K562 (cell line): ENCODE measurements around the gene TAF1L. TPM values are rescaled to one million over a fixed set of nuclear protein-coding genes. Genes with fewer than 3 reads are reported as not detected.

ENCODE experiments used
- CBX8 ChIP-seq: fragments of 200-600 bp; sonication (generic); IDR thresholded peaks from 2 replicates; pipeline ENCODE4 v1.6.1; 2012; ENCODE audit warnings: borderline replicate concordance, mixed run types, low read depth, mild to moderate bottlenecking, moderate library complexity, mixed read lengths, low read length, control low read depth, inconsistent platforms; ENCODE audit not compliant: poor library complexity, severe bottlenecking; ENCODE audit errors: extremely low read depth
- CSDE1 ChIP-seq, 2 experiments: fragments of 450-650 bp; IDR thresholded peaks; 2 replicates each; pipeline ENCODE4 v1.6.1; 2016; ENCODE audit warnings: mild to moderate bottlenecking in 1 of 2
- ETS2 ChIP-seq: IDR thresholded peaks from 2 replicates; pipeline ENCODE4 v1.6.1; 2016; ENCODE audit warnings: borderline replicate concordance, missing genetic modification characterization, mild to moderate bottlenecking, moderate library complexity, missing compliant biosample characterization; ENCODE audit not compliant: poor library complexity, severe bottlenecking
- NFXL1 ChIP-seq: fragments of 450-650 bp; formaldehyde crosslinking; IDR thresholded peaks from 2 replicates; pipeline ENCODE4 v1.4.0; 2021; ENCODE audit warnings: mild to moderate bottlenecking
- PHF8 ChIP-seq: fragments of 200-600 bp; sonication (generic); IDR thresholded peaks from 2 replicates; pipeline ENCODE4 v1.6.1; 2012; ENCODE audit warnings: mixed run types, mild to moderate bottlenecking, inconsistent platforms, low read length, moderate library complexity, borderline replicate concordance
- POLR3G ChIP-seq: IDR thresholded peaks from 2 replicates; pipeline ENCODE4 v1.6.1; 2011; ENCODE audit not compliant: insufficient read length, insufficient replicate concordance; ENCODE audit errors: extremely low read depth
- PYGO2 ChIP-seq: fragments of 450-650 bp; IDR thresholded peaks from 2 replicates; pipeline ENCODE4 v1.6.1; 2016; ENCODE audit warnings: mild to moderate bottlenecking, missing genetic modification characterization, moderate library complexity, missing compliant biosample characterization
- SMARCE1 ChIP-seq: fragments of 450-650 bp; IDR thresholded peaks from 2 replicates; pipeline ENCODE4 v1.7.1; 2016; ENCODE audit warnings: mild to moderate bottlenecking
- SP2 ChIP-seq: IDR thresholded peaks from 2 replicates; pipeline ENCODE4 v1.6.1; 2011; ENCODE audit warnings: mild to moderate bottlenecking, low read depth, low read length, moderate library complexity; ENCODE audit not compliant: poor library complexity, severe bottlenecking; ENCODE audit errors: extremely low read depth
- TCF7 ChIP-seq: sonication (generic); IDR thresholded peaks from 2 replicates; pipeline ENCODE4 v1.6.1; 2016; ENCODE audit warnings: antibody characterized with exemption, borderline replicate concordance
- YBX1 ChIP-seq: fragments of 450-650 bp; IDR thresholded peaks from 2 replicates; pipeline ENCODE4 v1.7.1; 2016; ENCODE audit warnings: mild to moderate bottlenecking
- ZFP36 ChIP-seq: fragments of 150-350 bp; IDR thresholded peaks from 2 replicates; pipeline ENCODE4 v1.6.1; 2018; ENCODE audit warnings: low read length, low read depth; ENCODE audit not compliant: partially characterized antibody
- ZNF586 ChIP-seq: fragments of 450-650 bp; formaldehyde crosslinking; conservative IDR thresholded peaks from 2 replicates; pipeline ENCODE4 v1.4.0; 2020; ENCODE audit warnings: mild to moderate bottlenecking, moderate library complexity
- ZNF780A ChIP-seq: fragments of 250-450 bp; sonication (Bioruptor Pico); IDR thresholded peaks from 2 replicates; pipeline ENCODE4 v1.5.0; 2021; ENCODE audit warnings: mild to moderate bottlenecking
- polyA plus RNA-seq, 8 experiments: library from polyadenylated mRNA; depleted of rRNA in 4 of 8; stranded (reverse) in 5 of 8; unstranded in 3 of 8; fragments of >200 nt; fragmentation: Nextera tagmentation in 2 of 8; fragmentation: Illumina TruSeq in 1 of 8; extraction: Ambion mirVana in 2 of 8; extraction: Trizol in 1 of 8; gene quantifications; 2 replicates each; pipeline versions ENCODE4 v1.2.1 to v1.2.3, GENCODE V29; 2011 to 2014; ENCODE audit warnings: inconsistent platforms in 1 of 8, missing spikeins in 1 of 8
- total RNA-seq, 7 experiments: library from RNA; depleted of rRNA in 6 of 7; stranded (reverse); fragments of >200 nt in 6 of 7; fragmentation: Illumina TruSeq in 2 of 7; extraction: Trizol in 2 of 7; gene quantifications; 2 replicates each; pipeline versions ENCODE4 v1.2.1 to v1.2.3, GENCODE V29; 2011 to 2021; ENCODE audit warnings: low replicate concordance in 1 of 7
- TF ChIP-seq, protein P1 (sequence below): fragments of 250-450 bp; sonication (Bioruptor Pico); IDR thresholded peaks from 2 replicates; pipeline ENCODE4 v1.4.0; 2020; ENCODE audit warnings: mild to moderate bottlenecking, moderate library complexity, borderline replicate concordance
- TF ChIP-seq, protein P2 (sequence below): fragments of 250-450 bp; sonication (Bioruptor Pico); IDR thresholded peaks from 2 replicates; pipeline ENCODE4 v1.8.0; 2022; ENCODE audit warnings: inconsistent platforms
- TF ChIP-seq, protein P3 (sequence below): fragments of 450-650 bp; formaldehyde crosslinking; IDR thresholded peaks from 2 replicates; pipeline ENCODE4 v1.4.0; 2022; ENCODE audit warnings: missing genetic modification characterization
- TF ChIP-seq, protein P4 (sequence below): fragments of 250-450 bp; sonication (Bioruptor Pico); IDR thresholded peaks from 2 replicates; pipeline ENCODE4 v1.9.0; 2021; ENCODE audit warnings: mild to moderate bottlenecking
- TF ChIP-seq, protein P5 (sequence below), 2 experiments: fragments of 450-650 bp in 1 of 2; IDR thresholded peaks; 2 replicates each; pipeline ENCODE4 v1.6.1; 2011 to 2017; ENCODE audit warnings: low read depth in 2 of 2, antibody characterized with exemption in 1 of 2, borderline replicate concordance in 1 of 2, low read length in 1 of 2, mild to moderate bottlenecking in 1 of 2, mixed read lengths in 1 of 2; ENCODE audit not compliant: control insufficient read depth in 1 of 2

TAF1L gene
- total and polyA plus RNA-seq, 9 of the 15 experiments (the other 6 are each of a cell fraction or from before 2014, with no cell fraction given) = 0.01 to 0.04 (median 0.03) TPM; not detected in 3

DNA sequence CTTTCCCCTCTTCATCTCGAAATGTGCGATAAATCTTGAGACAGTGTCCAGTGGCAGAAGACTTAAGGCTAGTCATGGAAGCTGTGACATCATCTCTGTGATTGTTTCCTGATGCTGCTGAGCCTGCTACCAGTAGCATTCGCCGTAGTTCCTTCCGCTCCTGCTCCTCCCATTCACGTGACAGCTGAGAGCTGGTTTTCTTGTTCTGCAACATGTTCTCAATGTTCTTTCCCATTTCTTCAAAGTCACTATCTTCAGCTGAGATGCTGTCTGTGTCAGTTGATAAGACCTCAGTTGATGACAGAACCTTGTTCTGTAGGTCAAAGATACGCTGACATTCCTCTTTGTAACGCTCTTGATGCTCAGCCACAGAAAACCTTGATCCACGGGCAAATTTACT, 3.5 kb downstream of the TAF1L start (continued):
- TF ChIP-seq, protein P1, sequence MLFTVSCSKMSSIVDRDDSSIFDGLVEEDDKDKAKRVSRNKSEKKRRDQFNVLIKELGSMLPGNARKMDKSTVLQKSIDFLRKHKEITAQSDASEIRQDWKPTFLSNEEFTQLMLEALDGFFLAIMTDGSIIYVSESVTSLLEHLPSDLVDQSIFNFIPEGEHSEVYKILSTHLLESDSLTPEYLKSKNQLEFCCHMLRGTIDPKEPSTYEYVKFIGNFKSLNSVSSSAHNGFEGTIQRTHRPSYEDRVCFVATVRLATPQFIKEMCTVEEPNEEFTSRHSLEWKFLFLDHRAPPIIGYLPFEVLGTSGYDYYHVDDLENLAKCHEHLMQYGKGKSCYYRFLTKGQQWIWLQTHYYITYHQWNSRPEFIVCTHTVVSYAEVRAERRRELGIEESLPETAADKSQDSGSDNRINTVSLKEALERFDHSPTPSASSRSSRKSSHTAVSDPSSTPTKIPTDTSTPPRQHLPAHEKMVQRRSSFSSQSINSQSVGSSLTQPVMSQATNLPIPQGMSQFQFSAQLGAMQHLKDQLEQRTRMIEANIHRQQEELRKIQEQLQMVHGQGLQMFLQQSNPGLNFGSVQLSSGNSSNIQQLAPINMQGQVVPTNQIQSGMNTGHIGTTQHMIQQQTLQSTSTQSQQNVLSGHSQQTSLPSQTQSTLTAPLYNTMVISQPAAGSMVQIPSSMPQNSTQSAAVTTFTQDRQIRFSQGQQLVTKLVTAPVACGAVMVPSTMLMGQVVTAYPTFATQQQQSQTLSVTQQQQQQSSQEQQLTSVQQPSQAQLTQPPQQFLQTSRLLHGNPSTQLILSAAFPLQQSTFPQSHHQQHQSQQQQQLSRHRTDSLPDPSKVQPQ (CRISPR knock-in tag) = no peak
- TF ChIP-seq, protein P2, sequence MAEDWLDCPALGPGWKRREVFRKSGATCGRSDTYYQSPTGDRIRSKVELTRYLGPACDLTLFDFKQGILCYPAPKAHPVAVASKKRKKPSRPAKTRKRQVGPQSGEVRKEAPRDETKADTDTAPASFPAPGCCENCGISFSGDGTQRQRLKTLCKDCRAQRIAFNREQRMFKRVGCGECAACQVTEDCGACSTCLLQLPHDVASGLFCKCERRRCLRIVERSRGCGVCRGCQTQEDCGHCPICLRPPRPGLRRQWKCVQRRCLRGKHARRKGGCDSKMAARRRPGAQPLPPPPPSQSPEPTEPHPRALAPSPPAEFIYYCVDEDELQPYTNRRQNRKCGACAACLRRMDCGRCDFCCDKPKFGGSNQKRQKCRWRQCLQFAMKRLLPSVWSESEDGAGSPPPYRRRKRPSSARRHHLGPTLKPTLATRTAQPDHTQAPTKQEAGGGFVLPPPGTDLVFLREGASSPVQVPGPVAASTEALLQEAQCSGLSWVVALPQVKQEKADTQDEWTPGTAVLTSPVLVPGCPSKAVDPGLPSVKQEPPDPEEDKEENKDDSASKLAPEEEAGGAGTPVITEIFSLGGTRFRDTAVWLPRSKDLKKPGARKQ (CRISPR knock-in tag) = no peak
- TF ChIP-seq TCF7 = no peak
- no peak for TF ChIP-seq PHF8
- TF ChIP-seq CBX8 = no peak
- TF ChIP-seq ZNF586 (CRISPR knock-in tag) = no peak
- no peak for TF ChIP-seq YBX1
- no peak for TF ChIP-seq ZNF780A (CRISPR knock-in tag)
- no peak for TF ChIP-seq POLR3G
- TF ChIP-seq, protein P3, sequence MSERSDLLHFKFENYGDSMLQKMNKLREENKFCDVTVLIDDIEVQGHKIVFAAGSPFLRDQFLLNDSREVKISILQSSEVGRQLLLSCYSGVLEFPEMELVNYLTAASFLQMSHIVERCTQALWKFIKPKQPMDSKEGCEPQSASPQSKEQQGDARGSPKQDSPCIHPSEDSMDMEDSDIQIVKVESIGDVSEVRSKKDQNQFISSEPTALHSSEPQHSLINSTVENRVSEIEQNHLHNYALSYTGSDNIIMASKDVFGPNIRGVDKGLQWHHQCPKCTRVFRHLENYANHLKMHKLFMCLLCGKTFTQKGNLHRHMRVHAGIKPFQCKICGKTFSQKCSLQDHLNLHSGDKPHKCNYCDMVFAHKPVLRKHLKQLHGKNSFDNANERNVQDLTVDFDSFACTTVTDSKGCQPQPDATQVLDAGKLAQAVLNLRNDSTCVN = no peak
- no peak for TF ChIP-seq PYGO2 (tag)
- TF ChIP-seq ZFP36 = no peak
- TF ChIP-seq, protein P4, sequence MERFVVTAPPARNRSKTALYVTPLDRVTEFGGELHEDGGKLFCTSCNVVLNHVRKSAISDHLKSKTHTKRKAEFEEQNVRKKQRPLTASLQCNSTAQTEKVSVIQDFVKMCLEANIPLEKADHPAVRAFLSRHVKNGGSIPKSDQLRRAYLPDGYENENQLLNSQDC = no peak
- TF ChIP-seq SP2 = no peak
- no peak for TF ChIP-seq ETS2 (tag)
- TF ChIP-seq SMARCE1 = peak; percentile 43; the same call in 1 of the 2 replicates
- TF ChIP-seq, protein P5, sequence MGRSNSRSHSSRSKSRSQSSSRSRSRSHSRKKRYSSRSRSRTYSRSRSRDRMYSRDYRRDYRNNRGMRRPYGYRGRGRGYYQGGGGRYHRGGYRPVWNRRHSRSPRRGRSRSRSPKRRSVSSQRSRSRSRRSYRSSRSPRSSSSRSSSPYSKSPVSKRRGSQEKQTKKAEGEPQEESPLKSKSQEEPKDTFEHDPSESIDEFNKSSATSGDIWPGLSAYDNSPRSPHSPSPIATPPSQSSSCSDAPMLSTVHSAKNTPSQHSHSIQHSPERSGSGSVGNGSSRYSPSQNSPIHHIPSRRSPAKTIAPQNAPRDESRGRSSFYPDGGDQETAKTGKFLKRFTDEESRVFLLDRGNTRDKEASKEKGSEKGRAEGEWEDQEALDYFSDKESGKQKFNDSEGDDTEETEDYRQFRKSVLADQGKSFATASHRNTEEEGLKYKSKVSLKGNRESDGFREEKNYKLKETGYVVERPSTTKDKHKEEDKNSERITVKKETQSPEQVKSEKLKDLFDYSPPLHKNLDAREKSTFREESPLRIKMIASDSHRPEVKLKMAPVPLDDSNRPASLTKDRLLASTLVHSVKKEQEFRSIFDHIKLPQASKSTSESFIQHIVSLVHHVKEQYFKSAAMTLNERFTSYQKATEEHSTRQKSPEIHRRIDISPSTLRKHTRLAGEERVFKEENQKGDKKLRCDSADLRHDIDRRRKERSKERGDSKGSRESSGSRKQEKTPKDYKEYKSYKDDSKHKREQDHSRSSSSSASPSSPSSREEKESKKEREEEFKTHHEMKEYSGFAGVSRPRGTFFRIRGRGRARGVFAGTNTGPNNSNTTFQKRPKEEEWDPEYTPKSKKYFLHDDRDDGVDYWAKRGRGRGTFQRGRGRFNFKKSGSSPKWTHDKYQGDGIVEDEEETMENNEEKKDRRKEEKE (IDR thresholded peaks at IDR 0.05; ENCODE audit: borderline replicate concordance in 1 of 2, control insufficient read depth in 1 of 2, low read depth in 2 of 2, low read length in 1 of 2) = no peak
- no peak for TF ChIP-seq NFXL1 (CRISPR knock-in tag)
- TF ChIP-seq CSDE1 (IDR thresholded peaks at IDR 0.05) = no peak
